Stimulated activated CD4-positive, alpha-beta T cell treated with anti-CD3 and anti-CD28 coated beads, Interleukin-15, amount 100 ng/mL, for 1 hour (primary cell): ENCODE measurements around the gene ASAP2.

Source experiments
- DNase-seq, 2 donors: peaks; one replicate each; pipeline ENCODE4 v3.0.0-alpha.2; 2020; ENCODE audit warnings: low read depth in 1 of 2, low spot score in 1 of 2

ASAP2 gene

GRCh38 chr2:9205963-9206948 is at the start of gene ASAP2:
Gene ASAP2, plus strand, starts transcription at chr2:9206812. Its CDS starts 293 bp downstream, at chr2:9207105.
- peak in 1 of 2 donors; percentile 16 for DNase-seq

DNA sequence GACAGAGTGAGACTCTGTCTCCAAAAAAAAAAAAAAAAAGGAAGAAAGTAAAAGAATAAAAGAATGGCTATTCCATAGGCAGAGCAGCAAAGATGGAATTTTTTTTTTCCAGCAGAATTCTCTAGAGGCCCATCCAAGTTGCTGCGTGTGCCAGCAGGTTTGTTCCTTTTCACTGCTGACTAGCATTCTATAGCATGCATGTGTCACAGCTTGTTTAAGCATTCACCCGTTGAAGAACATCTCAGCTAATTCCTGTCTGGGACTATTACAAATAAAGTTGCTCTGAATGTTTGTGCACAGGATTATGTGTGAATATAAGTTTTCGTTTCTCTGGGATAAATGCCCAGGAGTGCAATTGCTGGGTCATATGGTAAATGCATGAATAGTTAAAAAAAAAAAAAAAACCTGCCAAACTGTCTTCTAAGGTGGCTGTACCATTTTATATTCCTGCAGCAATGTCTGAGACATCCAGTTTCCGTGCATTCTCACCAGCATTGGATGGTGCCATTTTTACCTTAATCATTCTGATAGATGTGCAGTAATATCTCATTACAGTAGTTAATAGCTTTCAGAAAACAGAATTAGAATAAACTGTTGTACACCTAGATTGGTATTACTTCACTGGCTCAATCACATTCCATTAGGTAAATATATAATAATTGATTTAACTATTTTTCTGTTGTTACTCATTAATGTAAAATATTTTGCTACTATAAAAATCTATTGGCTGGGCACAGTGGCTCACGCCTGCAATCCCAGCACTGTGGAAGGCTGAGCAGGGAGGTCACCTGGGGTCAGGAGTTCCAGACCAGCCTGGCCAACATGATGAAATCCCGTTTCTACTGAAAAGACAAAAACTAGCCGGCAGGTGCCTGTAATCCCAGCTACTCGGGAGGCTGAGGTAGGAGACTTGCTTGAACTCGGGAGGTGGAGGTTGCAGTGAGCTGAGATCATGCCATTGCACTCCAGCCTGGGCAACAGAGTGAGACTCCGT is 47.5 kb upstream of the ASAP2 start:
- no peak for DNase-seq

GRCh38 chr2:9160732-9161131 is 45.9 kb upstream of the ASAP2 start:
- no peak for DNase-seq

GRCh38 chr2:9162841-9163240 is 43.8 kb upstream of the ASAP2 start:
- DNase-seq: no peak

DNA sequence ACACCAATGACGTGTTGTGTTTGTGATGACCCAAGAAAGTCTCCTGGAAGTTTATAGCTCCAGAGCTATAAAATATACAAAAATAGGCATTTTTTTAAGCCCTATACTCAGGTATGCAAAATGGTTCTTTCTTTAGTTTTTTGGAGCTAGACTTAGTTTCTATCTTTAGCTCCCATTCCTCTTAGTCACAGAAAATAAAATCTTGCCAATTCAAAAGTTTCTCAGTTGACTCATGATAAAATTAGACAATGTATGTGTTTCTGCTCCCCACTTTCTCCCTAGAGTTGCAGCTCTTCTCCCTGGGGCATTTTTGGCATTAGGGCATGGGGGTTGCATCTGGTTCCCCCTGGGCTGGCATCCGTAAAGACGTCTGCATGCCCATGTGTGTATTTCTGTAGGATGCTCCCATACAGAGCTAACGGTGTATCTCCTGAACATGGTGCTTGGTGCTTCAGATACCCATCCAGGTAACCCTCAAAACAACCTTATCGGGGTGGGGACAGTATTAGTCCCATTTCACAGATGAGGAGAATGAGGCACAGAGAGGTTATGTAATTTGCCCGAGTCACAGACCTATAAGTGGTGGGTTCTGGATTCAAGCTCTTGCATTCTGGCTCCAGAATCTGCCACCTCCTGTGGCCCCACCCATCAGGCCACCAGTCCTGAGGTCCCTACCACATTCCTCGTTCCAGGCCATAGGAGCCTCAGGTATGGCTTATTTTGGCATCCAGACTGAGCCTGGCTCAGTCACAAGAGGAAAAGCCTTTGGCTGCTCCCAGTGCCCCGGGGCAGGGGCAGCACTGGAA is 43.1 kb upstream of the ASAP2 start:
- no peak for DNase-seq

DNA sequence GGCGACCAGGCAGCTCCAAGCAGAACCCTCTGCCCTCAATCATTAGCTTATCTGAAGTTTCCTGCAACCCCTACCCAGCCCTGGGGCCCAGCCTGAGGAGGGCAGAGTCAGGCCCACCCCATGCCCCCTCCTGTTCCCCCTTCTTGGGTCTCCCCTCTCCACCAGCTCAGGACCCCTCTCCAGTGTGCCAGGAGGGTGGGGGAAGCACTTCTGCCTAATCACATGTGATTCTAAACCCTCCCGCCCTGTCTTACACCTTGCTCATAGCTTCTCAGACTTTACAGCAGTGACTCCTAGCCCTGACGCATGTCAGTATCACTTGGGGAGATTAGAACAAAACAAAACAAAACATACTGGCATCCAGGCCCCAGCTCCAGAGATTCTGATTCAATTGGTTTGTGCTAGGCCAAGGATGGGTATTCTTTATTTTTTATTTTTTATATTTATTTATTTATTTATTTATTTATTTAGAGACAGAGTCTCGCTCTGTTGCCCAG is 42.5 kb upstream of the ASAP2 start:
- no peak for DNase-seq

DNA sequence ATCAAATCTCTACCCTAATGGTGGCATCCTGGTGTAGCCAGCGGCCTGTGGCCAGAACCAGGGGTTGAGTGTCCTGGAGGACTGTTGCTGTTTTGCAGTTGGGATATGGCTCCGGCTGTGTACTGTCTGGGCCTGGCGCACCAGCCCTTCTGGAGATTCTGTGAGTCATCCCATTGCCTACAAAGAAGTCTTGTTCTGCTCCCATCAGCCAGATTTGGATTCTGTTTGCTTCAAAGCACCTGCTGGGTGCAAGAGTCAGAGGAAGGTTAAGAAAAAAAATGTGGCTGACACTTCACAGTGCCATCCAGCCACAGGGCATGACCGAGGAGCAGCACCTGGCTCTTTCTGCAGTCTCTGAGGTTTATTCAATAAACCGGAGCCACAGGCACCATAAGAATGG is 41.0 kb upstream of the ASAP2 start:
- no peak for DNase-seq

DNA sequence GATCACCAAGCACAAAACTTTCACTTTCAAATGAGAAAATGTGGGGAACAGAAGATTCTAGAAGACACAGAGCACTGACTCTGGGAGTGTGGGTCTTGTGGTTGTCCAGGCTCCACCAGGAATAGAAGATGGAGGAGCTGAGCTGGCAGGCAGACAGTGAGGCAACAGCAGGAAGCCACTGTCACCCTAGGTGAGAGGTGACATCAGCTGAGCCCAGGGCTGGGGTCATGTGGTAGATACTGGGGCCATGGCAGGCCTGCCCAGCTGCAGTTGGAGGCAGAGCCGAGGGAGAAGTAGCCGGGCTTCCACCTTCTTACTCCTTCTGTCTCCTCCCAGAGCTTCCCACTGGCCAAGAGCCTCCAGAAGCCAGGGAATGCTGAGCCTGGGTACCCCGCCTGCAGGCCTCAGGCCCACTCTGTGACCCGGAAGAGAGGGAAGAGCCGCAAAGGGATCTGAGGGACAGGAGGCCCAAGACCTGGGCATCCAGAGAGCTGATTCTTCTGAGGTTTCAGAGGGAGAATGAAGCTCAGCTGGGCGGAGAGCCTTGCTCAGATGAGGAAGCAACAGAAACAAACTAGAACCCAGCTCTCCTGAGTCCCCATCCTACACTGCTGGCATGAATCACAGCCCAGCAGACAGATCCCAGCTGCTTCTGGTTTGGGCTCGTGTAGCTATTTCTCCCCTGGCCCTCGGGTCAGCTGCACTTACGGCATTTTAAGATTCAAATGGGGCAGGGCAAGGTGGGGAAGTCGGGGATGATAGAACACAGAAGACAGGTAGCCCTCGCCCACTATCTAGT is 39.8 kb upstream of the ASAP2 start:
- no peak for DNase-seq

GRCh38 chr2:9167718-9168657 is 38.6 kb upstream of the ASAP2 start:
- DNase-seq: no peak

GRCh38 chr2:9168821-9169221 is 37.8 kb upstream of the ASAP2 start:
- DNase-seq: no peak

GRCh38 chr2:9169349-9170107 is 37.1 kb upstream of the ASAP2 start:
- no peak for DNase-seq

- DNase-seq: no peak
Measured at GRCh38 chr2:9170458-9171130, 36.0 kb upstream of the ASAP2 start.

GRCh38 chr2:9174771-9175437 is 31.7 kb upstream of the ASAP2 start:
- DNase-seq: no peak

- no peak for DNase-seq
Measured at GRCh38 chr2:9178110-9178903, 28.3 kb upstream of the ASAP2 start.

GRCh38 chr2:9178904-9179571 is 27.6 kb upstream of the ASAP2 start:
- DNase-seq: no peak
